ENCODE data around the gene PDE4D. TPM values are rescaled to one million over a fixed set of nuclear protein-coding genes. Genes with fewer than 3 reads are reported as not detected.

The PDE4D gene
- total RNA-seq, 1 donor from 2014 or later, result 28.2 TPM

DNA sequence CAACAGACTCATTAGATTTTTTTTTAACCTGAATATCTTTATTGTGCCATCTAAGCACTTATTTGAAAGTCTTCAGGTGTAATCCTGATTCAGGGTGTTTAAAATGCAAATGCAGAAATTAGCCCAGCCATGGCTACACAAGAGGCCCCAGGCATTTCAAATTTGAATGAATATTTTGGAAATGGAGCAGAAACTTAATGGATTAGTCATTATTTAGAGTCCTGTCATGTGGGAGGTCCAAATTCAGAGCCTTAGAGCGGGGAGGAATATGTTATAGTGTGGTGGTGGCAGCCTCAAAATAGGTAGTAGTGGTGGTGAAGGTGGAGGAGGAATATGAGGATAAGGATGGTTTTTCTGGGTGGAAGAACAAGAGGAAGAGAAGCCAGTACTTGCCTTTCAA is 743.7 kb downstream of the PDE4D start:
- Mint-ChIP-seq H3K9me3 (no peaks in the 10 kb centered on the region), H3K4me3 (no peak overlapping the region), H3K27me3 (no peaks in the 10 kb centered on the region), H3K36me3 (ENCODE audit: low read depth) (no peaks in the 10 kb centered on the region), H3K27ac (no peak overlapping the region), H3K4me1 (no peaks in the 10 kb centered on the region)
- ChIA-PET POLR2A (no interaction called here), CTCF (no interaction called here)
- intact Hi-C loops (cut with micrococcal nuclease), result no loop called here
- TF ChIP-seq, protein P1, sequence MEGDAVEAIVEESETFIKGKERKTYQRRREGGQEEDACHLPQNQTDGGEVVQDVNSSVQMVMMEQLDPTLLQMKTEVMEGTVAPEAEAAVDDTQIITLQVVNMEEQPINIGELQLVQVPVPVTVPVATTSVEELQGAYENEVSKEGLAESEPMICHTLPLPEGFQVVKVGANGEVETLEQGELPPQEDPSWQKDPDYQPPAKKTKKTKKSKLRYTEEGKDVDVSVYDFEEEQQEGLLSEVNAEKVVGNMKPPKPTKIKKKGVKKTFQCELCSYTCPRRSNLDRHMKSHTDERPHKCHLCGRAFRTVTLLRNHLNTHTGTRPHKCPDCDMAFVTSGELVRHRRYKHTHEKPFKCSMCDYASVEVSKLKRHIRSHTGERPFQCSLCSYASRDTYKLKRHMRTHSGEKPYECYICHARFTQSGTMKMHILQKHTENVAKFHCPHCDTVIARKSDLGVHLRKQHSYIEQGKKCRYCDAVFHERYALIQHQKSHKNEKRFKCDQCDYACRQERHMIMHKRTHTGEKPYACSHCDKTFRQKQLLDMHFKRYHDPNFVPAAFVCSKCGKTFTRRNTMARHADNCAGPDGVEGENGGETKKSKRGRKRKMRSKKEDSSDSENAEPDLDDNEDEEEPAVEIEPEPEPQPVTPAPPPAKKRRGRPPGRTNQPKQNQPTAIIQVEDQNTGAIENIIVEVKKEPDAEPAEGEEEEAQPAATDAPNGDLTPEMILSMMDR (IDR thresholded peaks at IDR 0.05), result no peak
- DNase-seq, result no peak
- no peak for ATAC-seq (ENCODE audit: low read depth)

DNA sequence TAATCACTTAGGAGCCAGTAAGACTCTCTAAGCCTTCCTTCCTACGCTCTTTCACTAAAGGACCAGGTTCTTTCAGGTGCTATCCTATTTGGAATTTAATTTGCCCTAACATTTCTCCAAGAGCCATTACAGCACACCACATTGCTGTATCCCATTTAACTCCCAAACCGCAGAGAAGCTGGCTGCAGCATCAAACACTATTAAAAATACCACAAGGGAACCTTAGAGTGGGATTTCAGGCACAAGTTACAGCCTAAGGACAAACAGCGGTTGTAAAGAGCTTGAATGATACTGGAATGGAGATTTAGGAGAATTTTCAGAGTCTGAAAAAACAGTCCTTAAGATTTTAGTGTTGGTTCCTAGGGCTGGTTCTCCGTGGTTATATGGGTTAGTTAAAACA is 744.3 kb downstream of the PDE4D start:
- ChIA-PET POLR2A (no interaction called here), CTCF (no interaction called here)
- Mint-ChIP-seq H3K27ac (no peak overlapping the region), H3K36me3 (ENCODE audit: low read depth) (no peaks in the 10 kb centered on the region), H3K9me3 (no peaks in the 10 kb centered on the region), H3K27me3 (no peaks in the 10 kb centered on the region), H3K4me3 (no peak overlapping the region), H3K4me1 (peaks cover 2% of the 10 kb centered on the region)
- DNase-seq (no peak), ATAC-seq (ENCODE audit: low read depth) (no peak)
- TF ChIP-seq, protein P1 (IDR thresholded peaks at IDR 0.05), result no peak
- intact Hi-C loops (cut with micrococcal nuclease), result no loop called here

DNA sequence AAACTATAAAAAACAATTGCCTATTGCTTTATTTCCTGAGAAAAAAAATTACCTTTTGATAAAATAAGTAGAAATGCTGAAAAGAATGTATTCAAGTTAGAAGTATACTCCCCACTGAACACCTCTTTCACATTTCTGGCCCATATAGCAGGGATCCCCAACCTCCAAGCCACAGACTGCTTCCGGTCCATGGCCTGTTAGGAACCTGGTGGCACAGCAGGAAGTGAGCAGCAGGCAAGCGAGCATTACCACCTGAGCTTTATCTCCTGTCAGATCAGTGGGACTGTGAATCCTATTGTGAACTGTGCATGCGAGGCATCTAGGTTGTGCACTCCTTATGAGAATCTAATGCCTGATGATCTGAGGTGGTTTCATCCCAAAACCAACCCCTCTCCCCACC is 746.8 kb downstream of the PDE4D start:
- H3K4me3 Mint-ChIP-seq, result no peak overlapping the region
- no peak for DNase-seq
- POLR2A ChIA-PET, result no interaction called here
- no peak for ATAC-seq (ENCODE audit: low read depth)
- intact Hi-C loops (cut with micrococcal nuclease), result no loop called here
- CTCF ChIA-PET, result no interaction called here
- no peaks in the 10 kb centered on the region for H3K27me3 Mint-ChIP-seq
- no peaks in the 10 kb centered on the region for H3K9me3 Mint-ChIP-seq
- peaks cover 7% of the 10 kb centered on the region for H3K4me1 Mint-ChIP-seq
- no peaks in the 10 kb centered on the region for H3K36me3 Mint-ChIP-seq (ENCODE audit: low read depth)
- TF ChIP-seq, protein P1 (IDR thresholded peaks at IDR 0.05), result no peak
- H3K27ac Mint-ChIP-seq, result no peak overlapping the region

DNA sequence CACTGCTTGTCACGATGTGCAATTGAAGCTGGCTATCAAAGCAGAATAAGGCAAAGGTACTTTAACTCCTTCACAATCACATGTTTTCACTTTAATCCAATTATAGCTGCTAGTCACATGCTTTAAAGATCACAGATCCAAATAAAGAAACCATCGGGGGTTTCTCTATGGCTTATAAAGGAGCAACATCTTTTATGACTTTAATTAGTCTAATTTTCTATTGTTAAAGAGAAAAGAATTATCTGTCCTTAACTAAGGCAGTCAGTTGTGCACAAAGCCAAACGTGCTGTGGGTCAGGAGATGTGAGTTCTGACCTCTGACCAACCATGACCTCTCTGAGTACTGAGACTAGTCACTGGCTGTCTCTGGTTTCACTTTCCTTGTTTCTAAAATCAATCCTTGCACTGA is 749.6 kb downstream of the PDE4D start:
- H3K36me3 Mint-ChIP-seq (ENCODE audit: low read depth), result no peaks in the 10 kb centered on the region
- H3K4me3 Mint-ChIP-seq, result no peak overlapping the region
- H3K4me1 Mint-ChIP-seq, result peaks cover 7% of the 10 kb centered on the region
- intact Hi-C loops (cut with micrococcal nuclease), result no loop called here
- TF ChIP-seq, protein P1 (IDR thresholded peaks at IDR 0.05), result no peak
- ChIA-PET POLR2A (no interaction called here), CTCF (interaction anchor here (0.6 to 1.5 kb wide), 3 partner anchors 12 to 40 kb away, joined by 3 to 4 read pairs (median 3); no protein-coding TSS in a partner anchor)
- DNase-seq, result no peak
- ATAC-seq (ENCODE audit: low read depth), result no peak
- H3K27ac Mint-ChIP-seq, result no peak overlapping the region
- no peaks in the 10 kb centered on the region for H3K9me3 Mint-ChIP-seq
- no peaks in the 10 kb centered on the region for H3K27me3 Mint-ChIP-seq

DNA sequence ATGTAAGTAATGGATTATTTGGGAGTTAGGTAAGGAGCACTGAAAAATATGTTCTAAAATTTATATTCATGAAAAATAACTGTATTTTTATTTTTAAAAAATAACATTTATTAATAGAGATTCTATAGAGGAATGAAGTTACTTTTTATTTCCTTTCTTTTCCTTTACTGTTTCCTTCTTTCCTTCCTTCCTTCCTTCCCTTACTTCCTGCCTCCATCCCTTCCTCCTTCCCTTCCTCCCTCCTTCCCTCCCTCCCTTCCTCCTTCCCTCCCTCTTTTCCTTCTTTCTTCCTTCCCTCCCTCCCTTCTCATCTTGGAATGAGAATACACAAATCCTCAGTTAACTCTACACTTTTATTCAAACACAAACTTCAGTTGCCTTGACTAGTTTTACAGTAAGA is 750.6 kb downstream of the PDE4D start:
- DNase-seq (no peak), ATAC-seq (ENCODE audit: low read depth) (no peak)
- POLR2A ChIA-PET, result no interaction called here
- intact Hi-C loops (cut with micrococcal nuclease), result no loop called here
- H3K9me3 Mint-ChIP-seq, result no peaks in the 10 kb centered on the region
- CTCF ChIA-PET, result no interaction called here
- no peak overlapping the region for H3K27ac Mint-ChIP-seq
- no peak overlapping the region for H3K4me3 Mint-ChIP-seq
- peaks cover 7% of the 10 kb centered on the region for H3K4me1 Mint-ChIP-seq
- TF ChIP-seq, protein P1 (IDR thresholded peaks at IDR 0.05), result no peak
- H3K27me3 Mint-ChIP-seq, result no peaks in the 10 kb centered on the region
- H3K36me3 Mint-ChIP-seq (ENCODE audit: low read depth), result no peaks in the 10 kb centered on the region
